DOHH2 (cell line): ENCODE data around the gene INSYN2B.

Experiments used
- H3F3A ChIP-seq: fragments of 200-600 bp; sonication (generic), shearing (Covaris generic); 2 replicates; pipeline ENCODE4 v1.6.0; 2016; ENCODE audit warnings: antibody characterized with exemption, mild to moderate bottlenecking; ENCODE audit not compliant: control insufficient read depth, insufficient read depth
- H3K27ac ChIP-seq: fragments of 200-600 bp; sonication (generic); 2 replicates; pipeline ENCODE4 v1.5.1; 2014; ENCODE audit warnings: low read depth, mild to moderate bottlenecking, low read length, moderate library complexity
- H3K27me3 ChIP-seq: fragments of 200-600 bp; sonication (generic); 2 replicates; pipeline ENCODE4 v1.6.1; 2014; ENCODE audit warnings: mild to moderate bottlenecking, low read length, mixed read lengths; ENCODE audit not compliant: control insufficient read depth
- H3K36me3 ChIP-seq: fragments of 200-600 bp; sonication (generic); 2 replicates; pipeline ENCODE4 v1.6.1; 2014; ENCODE audit warnings: mild to moderate bottlenecking, low read length, moderate library complexity, mixed read lengths; ENCODE audit not compliant: control insufficient read depth
- H3K4me1 ChIP-seq: fragments of 200-600 bp; sonication (generic); 2 replicates; pipeline ENCODE4 v1.6.1; 2014; ENCODE audit warnings: mild to moderate bottlenecking, low read length, mixed read lengths; ENCODE audit not compliant: control insufficient read depth
- H3K4me2 ChIP-seq: fragments of 200-600 bp; sonication (generic); 2 replicates; pipeline ENCODE4 v1.6.0; 2014; ENCODE audit warnings: mild to moderate bottlenecking, low read length, moderate library complexity
- H3K4me3 ChIP-seq: fragments of 200-600 bp; sonication (generic); 2 replicates; pipeline ENCODE4 v1.5.1; 2014; ENCODE audit warnings: mild to moderate bottlenecking, low read length, mixed read lengths
- H3K79me2 ChIP-seq: fragments of 200-600 bp; sonication (generic); 2 replicates; pipeline ENCODE4 v1.6.1; 2014; ENCODE audit warnings: mild to moderate bottlenecking, low read length, mixed read lengths; ENCODE audit not compliant: control insufficient read depth
- H3K9me2 ChIP-seq: fragments of 200-600 bp; sonication (generic); replicated peaks from 2 replicates; pipeline ENCODE4 v1.6.1; 2014; ENCODE audit warnings: mild to moderate bottlenecking, low read length, mixed read lengths; ENCODE audit not compliant: control insufficient read depth
- H3K9me3 ChIP-seq: fragments of 200-600 bp; sonication (generic); 2 replicates; pipeline ENCODE4 v1.6.1; 2014; ENCODE audit warnings: antibody characterized with exemption, low read length, mixed read lengths; ENCODE audit not compliant: control insufficient read depth, insufficient read depth
- H4K20me1 ChIP-seq: fragments of 200-600 bp; sonication (generic); 2 replicates; pipeline ENCODE4 v1.6.0; 2014; ENCODE audit warnings: low read depth, mild to moderate bottlenecking, antibody characterized with exemption, low read length, moderate library complexity; ENCODE audit not compliant: control insufficient read depth, insufficient read depth
- EZH2phosphoT487 ChIP-seq: fragments of 200-600 bp; sonication (generic); IDR thresholded peaks from 2 replicates; pipeline ENCODE4 v1.6.1; 2017; ENCODE audit warnings: borderline replicate concordance, mild to moderate bottlenecking, antibody characterized with exemption, low read length, moderate library complexity, mixed read lengths
- TF ChIP-seq, protein P1 (sequence below): fragments of 200-600 bp; sonication (generic); IDR thresholded peaks from one replicate; pipeline ENCODE4 v1.5.1; 2014; ENCODE audit warnings: antibody characterized with exemption, mild to moderate bottlenecking, low read depth, low read length; ENCODE audit not compliant: poor library complexity, severe bottlenecking

The INSYN2B gene

GRCh38 chr5:169974121-169974770, 6.0 kb downstream of the INSYN2B start:
- no peak overlapping the region for H3K4me2 ChIP-seq
- no peaks in the 10 kb centered on the region for H3K27me3 ChIP-seq

DNA sequence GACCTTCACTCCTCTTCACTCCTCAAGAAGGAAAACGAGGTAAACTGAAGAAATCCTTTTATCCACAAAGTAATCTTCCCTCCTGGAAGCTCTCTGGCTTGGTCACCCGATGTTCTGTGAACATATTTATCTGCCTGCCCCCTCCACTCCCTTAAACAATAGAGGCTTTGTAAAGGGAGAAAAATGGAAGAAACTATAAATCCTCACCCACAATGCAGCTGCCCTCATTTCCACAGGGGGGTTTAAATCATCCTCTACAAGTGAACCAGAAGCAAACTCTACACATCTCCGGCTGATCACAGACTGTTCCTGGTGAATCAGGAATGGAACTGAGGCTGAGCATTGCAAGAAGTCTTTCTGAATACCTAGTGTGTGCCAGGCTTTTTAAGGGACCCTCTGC, 7.2 kb downstream of the INSYN2B start:
- no peaks in the 10 kb centered on the region for H3K4me1 ChIP-seq

More at GRCh38 chr5:169974121-169974770, 6.0 kb downstream of the INSYN2B start:
- H3K27ac ChIP-seq, result no peak overlapping the region
- no peaks in the 10 kb centered on the region for H3K9me2 ChIP-seq
- H3K36me3 ChIP-seq, result peaks cover 6% of the 10 kb centered on the region
- 0 out of 2 replicates have a peak, but pooled peaks cover 5% of the 10 kb centered on the region for H4K20me1 ChIP-seq
- no peaks in the 10 kb centered on the region for H3K9me3 ChIP-seq
- no peaks in the 10 kb centered on the region for H3F3A ChIP-seq
- no peak overlapping the region for H3K4me3 ChIP-seq
- no peaks in the 10 kb centered on the region for H3K79me2 ChIP-seq
- TF ChIP-seq EZH2phosphoT487, result no peak
- TF ChIP-seq, protein P1, sequence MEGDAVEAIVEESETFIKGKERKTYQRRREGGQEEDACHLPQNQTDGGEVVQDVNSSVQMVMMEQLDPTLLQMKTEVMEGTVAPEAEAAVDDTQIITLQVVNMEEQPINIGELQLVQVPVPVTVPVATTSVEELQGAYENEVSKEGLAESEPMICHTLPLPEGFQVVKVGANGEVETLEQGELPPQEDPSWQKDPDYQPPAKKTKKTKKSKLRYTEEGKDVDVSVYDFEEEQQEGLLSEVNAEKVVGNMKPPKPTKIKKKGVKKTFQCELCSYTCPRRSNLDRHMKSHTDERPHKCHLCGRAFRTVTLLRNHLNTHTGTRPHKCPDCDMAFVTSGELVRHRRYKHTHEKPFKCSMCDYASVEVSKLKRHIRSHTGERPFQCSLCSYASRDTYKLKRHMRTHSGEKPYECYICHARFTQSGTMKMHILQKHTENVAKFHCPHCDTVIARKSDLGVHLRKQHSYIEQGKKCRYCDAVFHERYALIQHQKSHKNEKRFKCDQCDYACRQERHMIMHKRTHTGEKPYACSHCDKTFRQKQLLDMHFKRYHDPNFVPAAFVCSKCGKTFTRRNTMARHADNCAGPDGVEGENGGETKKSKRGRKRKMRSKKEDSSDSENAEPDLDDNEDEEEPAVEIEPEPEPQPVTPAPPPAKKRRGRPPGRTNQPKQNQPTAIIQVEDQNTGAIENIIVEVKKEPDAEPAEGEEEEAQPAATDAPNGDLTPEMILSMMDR, result no peak
- H3K4me1 ChIP-seq, result no peaks in the 10 kb centered on the region

DNA sequence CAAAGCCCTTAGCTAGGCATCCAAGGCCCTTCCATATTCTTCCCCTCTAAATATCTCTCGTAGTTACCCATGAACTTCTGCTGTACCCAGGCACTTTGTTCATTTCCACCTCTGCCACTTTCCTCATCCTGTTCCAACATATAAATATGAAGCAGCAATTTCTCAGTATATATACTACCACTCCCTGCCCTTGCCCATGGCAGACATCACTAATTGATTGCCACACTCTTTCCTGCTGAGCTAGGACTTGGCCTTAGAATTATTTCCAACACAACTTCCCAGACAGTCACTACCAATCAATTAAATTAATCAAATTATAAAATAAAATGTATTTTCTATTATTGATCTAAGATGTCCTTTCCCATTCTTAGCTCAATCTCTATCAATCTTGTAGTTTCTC, 8.5 kb downstream of the INSYN2B start:
- Histone ChIP-seq H3K4me3 (no peak overlapping the region), H3K9me2 (no peaks in the 10 kb centered on the region), H3K79me2 (no peaks in the 10 kb centered on the region), H3K36me3 (peaks cover 6% of the 10 kb centered on the region), H3K27ac (no peak overlapping the region), H3F3A (no peaks in the 10 kb centered on the region), H3K27me3 (no peaks in the 10 kb centered on the region), H3K4me1 (no peaks in the 10 kb centered on the region), H3K9me3 (no peaks in the 10 kb centered on the region), H4K20me1 (0 out of 2 replicates have a peak, but pooled peaks cover 5% of the 10 kb centered on the region), H3K4me2 (no peak overlapping the region)
- TF ChIP-seq, protein P1, result no peak
- TF ChIP-seq EZH2phosphoT487, result no peak

More for the DNA sequence above, 7.2 kb downstream of the INSYN2B start:
- no peaks in the 10 kb centered on the region for H3K9me3 ChIP-seq
- no peak overlapping the region for H3K27ac ChIP-seq
- TF ChIP-seq, protein P1, result no peak
- no peak for TF ChIP-seq EZH2phosphoT487
- H3K36me3 ChIP-seq, result peaks cover 6% of the 10 kb centered on the region
- no peaks in the 10 kb centered on the region for H3K79me2 ChIP-seq
- no peaks in the 10 kb centered on the region for H3F3A ChIP-seq
- 0 out of 2 replicates have a peak, but pooled peaks cover 5% of the 10 kb centered on the region for H4K20me1 ChIP-seq
- H3K4me2 ChIP-seq, result no peak overlapping the region
- no peaks in the 10 kb centered on the region for H3K9me2 ChIP-seq
- H3K27me3 ChIP-seq, result no peaks in the 10 kb centered on the region
- H3K4me3 ChIP-seq, result no peak overlapping the region
